Erythroblast (primary cell): ENCODE measurements around the gene PCED1B.

ENCODE experiments used
- GATA1 ChIP-seq: IDR thresholded peaks from 2 replicates; pipeline ENCODE4 v1.6.1; 2011; ENCODE audit warnings: low read depth, mild to moderate bottlenecking, control low read depth, low read length, moderate library complexity
- POLR2A ChIP-seq: IDR thresholded peaks from 2 replicates; pipeline ENCODE4 v1.6.1; 2011; ENCODE audit warnings: mild to moderate bottlenecking, low read length

DNA sequence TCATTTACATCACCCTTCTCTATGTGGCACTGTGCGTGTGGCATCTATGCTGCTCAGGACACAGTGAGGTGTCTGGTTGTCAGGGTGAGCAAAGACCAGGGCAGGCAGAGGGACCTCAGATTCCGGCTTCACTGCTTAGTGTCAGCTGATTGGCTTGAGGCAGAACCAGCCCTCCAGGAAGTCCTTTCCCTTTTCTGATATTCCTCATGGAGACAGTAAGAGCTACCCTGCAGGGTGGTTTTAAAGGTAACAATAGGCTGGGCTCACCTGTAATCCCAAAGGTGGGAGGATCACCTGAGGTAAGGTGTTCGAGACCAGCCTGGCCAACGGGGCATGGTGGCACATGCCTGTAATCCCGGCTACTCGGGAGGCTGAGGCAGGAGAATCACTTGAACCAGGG is 129.6 kb downstream of the PCED1B start:
- TF ChIP-seq POLR2A (no peak), GATA1 (no peak)
